AG04450 (cell line): Measurements from ENCODE around the gene XCL1. TPM values are rescaled to one million over a fixed set of nuclear protein-coding genes. Genes with fewer than 3 reads are reported as not detected.

Experiments
- CTCF ChIA-PET: fragments of 300-600, 350-600 bp; formaldehyde crosslinking; extraction: SDS; loops from one replicate; lab custom pipeline; 2022; ENCODE audit warnings: antibody characterized with exemption, inconsistent platforms; lab: Charles Lee
- POLR2A ChIA-PET: fragments of 350-600 bp; formaldehyde crosslinking; extraction: SDS; loops from one replicate; lab custom pipeline; 2021; ENCODE audit warnings: antibody characterized with exemption, inconsistent platforms; lab: Yijun Ruan, JAX
- DNase-seq: peaks from one replicate; pipeline ENCODE4 v3.0.0-alpha.2; 2011; ENCODE audit warnings: low read depth, low spot score
- H3K27ac ChIP-seq: one replicate; pipeline ENCODE4 v1.5.1; 2012; ENCODE audit warnings: low read depth, low read length, control low read depth
- H3K27me3 ChIP-seq: one replicate; pipeline ENCODE4 v1.6.0; 2012; ENCODE audit warnings: low read length; ENCODE audit not compliant: control insufficient read depth, insufficient read depth
- H3K4me3 ChIP-seq: 2 replicates; pipeline ENCODE4 v1.5.1; 2011; ENCODE audit warnings: mild to moderate bottlenecking, low read depth, low read length, control low read depth
- H3K9me3 ChIP-seq: 2 replicates; pipeline ENCODE4 v1.5.1; 2012; ENCODE audit warnings: low read length; ENCODE audit not compliant: control insufficient read depth, insufficient read depth
- polyA plus RNA-seq: library from polyadenylated mRNA; depleted of rRNA; stranded (reverse); fragments of >200 nt; gene quantifications from 2 replicates; pipeline ENCODE4 v1.2.3, GENCODE V29; 2011
- TF ChIP-seq, protein P1 (sequence below): IDR thresholded peaks from 2 replicates; pipeline ENCODE4 v1.5.1; 2011; ENCODE audit warnings: low read depth, low read length, control low read depth, inconsistent platforms

The XCL1 gene
- polyA plus RNA-seq, 1 experiment, result not detected

DNA sequence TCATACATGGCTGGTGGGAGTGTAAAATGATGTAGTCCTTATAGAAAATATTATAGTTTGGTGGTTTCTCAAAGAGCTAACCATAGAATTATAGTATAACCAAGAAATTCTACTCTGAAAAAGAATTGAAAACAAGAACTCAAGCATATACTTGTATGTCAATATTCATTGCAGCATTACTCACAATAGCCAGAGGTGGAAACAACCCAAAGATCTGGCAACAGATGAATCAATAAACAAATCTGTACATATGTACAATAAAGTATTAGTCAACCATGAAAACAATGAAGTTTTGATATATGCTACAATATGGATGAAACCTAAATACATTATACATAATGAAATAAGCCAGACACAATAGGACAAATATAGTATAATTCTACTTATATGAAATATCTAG, 29.7 kb downstream of the XCL1 start:
- ChIA-PET POLR2A (no interaction called here), CTCF (interaction anchor here (3.2 to 5.0 kb wide), 2 partner anchors 744 to 940 kb away, joined by 25 to 111 read pairs; no protein-coding TSS in a partner anchor)
- no peak overlapping the region for H3K4me3 ChIP-seq
- no peak for DNase-seq
- H3K9me3 ChIP-seq, result no peaks in the 10 kb centered on the region
- TF ChIP-seq, protein P1, sequence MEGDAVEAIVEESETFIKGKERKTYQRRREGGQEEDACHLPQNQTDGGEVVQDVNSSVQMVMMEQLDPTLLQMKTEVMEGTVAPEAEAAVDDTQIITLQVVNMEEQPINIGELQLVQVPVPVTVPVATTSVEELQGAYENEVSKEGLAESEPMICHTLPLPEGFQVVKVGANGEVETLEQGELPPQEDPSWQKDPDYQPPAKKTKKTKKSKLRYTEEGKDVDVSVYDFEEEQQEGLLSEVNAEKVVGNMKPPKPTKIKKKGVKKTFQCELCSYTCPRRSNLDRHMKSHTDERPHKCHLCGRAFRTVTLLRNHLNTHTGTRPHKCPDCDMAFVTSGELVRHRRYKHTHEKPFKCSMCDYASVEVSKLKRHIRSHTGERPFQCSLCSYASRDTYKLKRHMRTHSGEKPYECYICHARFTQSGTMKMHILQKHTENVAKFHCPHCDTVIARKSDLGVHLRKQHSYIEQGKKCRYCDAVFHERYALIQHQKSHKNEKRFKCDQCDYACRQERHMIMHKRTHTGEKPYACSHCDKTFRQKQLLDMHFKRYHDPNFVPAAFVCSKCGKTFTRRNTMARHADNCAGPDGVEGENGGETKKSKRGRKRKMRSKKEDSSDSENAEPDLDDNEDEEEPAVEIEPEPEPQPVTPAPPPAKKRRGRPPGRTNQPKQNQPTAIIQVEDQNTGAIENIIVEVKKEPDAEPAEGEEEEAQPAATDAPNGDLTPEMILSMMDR, result no peak
- no peak overlapping the region for H3K27ac ChIP-seq
- no peaks in the 10 kb centered on the region for H3K27me3 ChIP-seq

DNA sequence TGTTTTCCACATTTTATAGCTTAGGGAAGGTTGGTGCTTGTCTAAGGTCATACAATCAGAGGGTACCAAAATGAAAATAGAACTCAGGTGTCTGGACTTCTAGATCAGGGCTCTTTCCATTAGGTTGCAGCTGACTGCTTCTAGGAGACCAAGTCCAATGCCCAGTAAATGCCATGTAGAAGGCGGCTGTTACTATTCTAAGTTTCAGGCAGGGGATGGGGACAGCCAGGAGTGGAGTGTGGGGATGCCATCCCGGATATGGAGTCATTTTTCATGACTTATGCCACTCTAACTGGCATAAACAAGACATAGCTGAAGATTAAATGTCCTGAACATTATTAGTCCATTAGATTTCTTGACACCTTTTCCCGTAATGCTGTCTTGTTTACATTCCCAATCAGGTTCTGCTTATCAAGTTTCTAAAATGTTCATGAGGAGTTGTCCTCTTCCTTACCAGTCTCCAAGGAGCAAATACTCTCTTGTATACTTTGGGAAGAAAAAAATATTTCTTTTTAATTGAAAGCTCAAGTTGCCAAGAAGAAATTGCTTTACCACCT, 31.5 kb downstream of the XCL1 start:
- DNase-seq, result no peak
- CTCF ChIA-PET, result interaction anchor here (1.4 kb wide), 1 partner anchor 740 kb away, joined by 4 read pairs; no protein-coding TSS in a partner anchor
- TF ChIP-seq, protein P1, result no peak

DNA sequence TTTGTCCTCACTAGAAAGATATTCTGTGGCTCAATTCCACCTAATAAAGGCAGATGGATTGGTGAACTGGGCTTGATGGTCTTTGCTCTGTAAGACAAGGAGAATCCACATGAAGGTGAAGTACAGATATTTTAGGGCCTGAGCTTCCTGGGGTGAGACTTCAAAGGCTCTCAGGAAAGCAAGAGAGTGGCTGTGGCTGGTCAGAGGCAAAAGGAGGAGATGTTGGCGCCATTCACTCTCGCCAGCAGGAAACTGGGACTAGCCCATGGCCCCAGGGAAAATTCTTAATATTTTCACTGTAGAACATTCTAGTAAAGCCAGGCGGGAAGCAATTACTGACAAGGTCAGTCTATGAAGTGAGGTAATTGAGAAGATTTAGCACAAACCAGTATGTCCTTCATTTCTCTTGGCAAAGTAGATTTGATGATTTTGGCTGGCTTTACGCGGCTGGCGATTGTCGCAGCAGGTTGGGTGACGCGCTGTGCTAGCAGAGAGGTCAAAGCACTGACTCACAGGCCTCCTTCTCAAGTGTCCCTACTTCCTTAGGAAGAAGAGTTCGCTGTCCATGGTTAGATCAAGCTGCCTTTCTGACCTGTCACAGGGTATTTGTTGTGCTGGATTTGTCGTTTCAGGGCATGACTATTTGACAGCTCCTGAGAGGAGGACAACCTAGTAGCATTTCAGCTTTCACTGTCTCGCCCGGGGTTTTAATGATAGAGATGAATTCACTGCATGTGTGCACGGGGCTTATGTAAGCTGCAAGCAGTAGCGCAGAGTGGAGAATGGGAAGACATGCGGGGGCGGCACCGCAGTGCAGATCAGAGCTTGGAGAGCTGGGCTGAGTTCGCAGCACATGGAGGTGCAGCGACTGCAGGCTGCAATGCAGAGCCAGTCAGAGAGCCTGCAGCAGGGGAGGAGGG, 32.7 kb downstream of the XCL1 start:
- Histone ChIP-seq H3K27ac (no peak overlapping the region), H3K9me3 (no peaks in the 10 kb centered on the region), H3K4me3 (no peak overlapping the region), H3K27me3 (peaks cover 9% of the 10 kb centered on the region)
- ChIA-PET POLR2A (no interaction called here), CTCF (interaction anchor here (1.3 to 1.4 kb wide), 2 partner anchors 739 kb away, joined by 4 read pairs; no protein-coding TSS in a partner anchor)
- no peak for DNase-seq
- TF ChIP-seq, protein P1, result no peak

More for the DNA sequence above, 31.5 kb downstream of the XCL1 start:
- no peak overlapping the region for H3K4me3 ChIP-seq
- H3K27ac ChIP-seq, result no peak overlapping the region
- H3K27me3 ChIP-seq, result peaks cover 5% of the 10 kb centered on the region
- POLR2A ChIA-PET, result no interaction called here
- H3K9me3 ChIP-seq, result no peaks in the 10 kb centered on the region

DNA sequence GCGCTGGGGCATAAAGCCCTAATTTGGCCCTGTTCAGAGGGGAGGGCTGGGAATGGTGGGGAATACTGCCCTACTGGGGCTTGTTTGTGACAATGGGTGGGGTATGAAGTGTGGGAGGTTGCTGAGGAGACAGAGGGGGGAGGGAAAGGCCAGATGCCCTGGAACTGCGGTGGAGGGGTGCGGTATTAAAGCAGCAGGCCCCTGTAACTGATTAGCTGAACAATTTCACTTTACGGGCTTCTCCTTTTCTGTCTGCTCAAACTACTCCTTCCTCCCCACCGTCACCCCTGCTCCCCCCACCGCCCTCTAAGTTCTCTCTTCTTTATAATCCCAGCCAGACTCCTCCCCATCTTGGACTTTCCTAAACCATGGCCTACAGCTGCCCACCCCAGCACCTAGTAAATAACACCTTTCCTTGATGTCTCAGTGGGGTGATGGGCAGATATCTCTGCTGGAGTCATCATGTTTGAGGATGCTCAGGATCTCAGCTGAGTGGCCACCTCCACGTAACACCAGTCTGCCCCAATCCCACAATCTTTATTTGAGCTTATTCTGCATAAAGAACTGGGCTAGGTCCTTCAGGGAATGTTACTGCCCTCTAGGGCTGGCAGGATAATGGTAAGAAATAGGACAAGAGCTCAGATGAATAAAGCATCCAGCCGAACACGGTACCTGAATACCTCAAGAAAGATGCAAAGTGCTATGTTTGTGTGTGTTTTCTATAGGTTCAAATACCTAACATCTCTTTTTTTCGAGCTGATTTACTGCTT, 33.5 kb downstream of the XCL1 start:
- CTCF ChIA-PET, result interaction anchor here (1.3 kb wide), 1 partner anchor 738 kb away, joined by 4 read pairs; no protein-coding TSS in a partner anchor
- Histone ChIP-seq H3K9me3 (no peaks in the 10 kb centered on the region), H3K27me3 (peaks cover 9% of the 10 kb centered on the region), H3K4me3 (no peak overlapping the region), H3K27ac (no peak overlapping the region)
- POLR2A ChIA-PET, result no interaction called here
- TF ChIP-seq, protein P1, result no peak
- no peak for DNase-seq
